Endothelial cell of umbilical vein (primary cell): ENCODE results near the gene RBM28. TPM values are rescaled to one million over a fixed set of nuclear protein-coding genes. Genes with fewer than 3 reads are reported as not detected.

ENCODE experiments used
- BruUV-seq: library from RNA; stranded (reverse); fragments of 400-500 nt; replicated peaks from 2 replicates; lab custom pipeline; 2021; lab: Mats Ljungman, UMichigan
- CTCF ChIA-PET: fragments of 300-600, 350-600 bp; sonication (Branson Sonifier 250); formaldehyde crosslinking; loops from one replicate; lab custom pipeline; 2021; ENCODE audit warnings: antibody characterized with exemption, inconsistent platforms; lab: Charles Lee
- POLR2A ChIA-PET: fragments of 300-600, 350-600 bp; sonication (Branson Sonifier 250); formaldehyde crosslinking; loops from one replicate; lab custom pipeline; 2021; ENCODE audit warnings: antibody characterized with exemption, inconsistent platforms; lab: Charles Lee
- DNase-seq: peaks from one replicate; pipeline ENCODE4 v3.0.0-alpha.2; 2011; ENCODE audit warnings: low read depth, low spot score
- FAIRE-seq: peaks from 2 replicates; lab custom pipeline; 2011; peaks lifted over from hg19 to GRCh38; lab: Jason Lieb, UNC
- H2AFZ ChIP-seq: 2 replicates; pipeline ENCODE4 v1.6.0; 2012; ENCODE audit warnings: low read depth, low read length, control low read depth, inconsistent platforms
- H3K27ac ChIP-seq: 2 replicates; pipeline ENCODE4 v1.5.1; 2011; ENCODE audit warnings: low read depth, mild to moderate bottlenecking, control low read depth, low read length, moderate library complexity; ENCODE audit not compliant: insufficient read depth
- H3K27me3 ChIP-seq, 2 experiments: 2 replicates each; pipeline versions ENCODE4 v1.6.0 to v1.6.1; 2011; ENCODE audit warnings: low read length in 2 of 2, mixed read lengths in 1 of 2; ENCODE audit not compliant: control insufficient read depth in 2 of 2, insufficient read depth in 2 of 2
- H3K36me3 ChIP-seq, 2 experiments: 2 replicates in 1 of 2; 3 replicates in 1 of 2; pipeline ENCODE4 v1.5.1; 2011; ENCODE audit warnings: low read length in 2 of 2, mild to moderate bottlenecking in 1 of 2, moderate library complexity in 1 of 2; ENCODE audit not compliant: control insufficient read depth in 2 of 2, insufficient read depth in 2 of 2; ENCODE audit errors: extremely low read depth in 1 of 2
- H3K4me1 ChIP-seq: 3 replicates; pipeline ENCODE4 v1.5.1; 2011; ENCODE audit warnings: mild to moderate bottlenecking, low read length; ENCODE audit not compliant: control insufficient read depth, insufficient read depth; ENCODE audit errors: extremely low read depth
- H3K4me2 ChIP-seq: 2 replicates; pipeline ENCODE4 v1.6.1; 2011; ENCODE audit warnings: low read length, control low read depth, mixed read lengths; ENCODE audit not compliant: insufficient read depth
- H3K4me3 ChIP-seq, 3 experiments: fragments of 200-600 bp in 1 of 3; sonication (generic), shearing (Covaris generic) in 1 of 3; replicated peaks in 1 of 3; 2 replicates each; pipeline ENCODE4 v1.5.1; 2011 to 2016; ENCODE audit warnings: control low read depth in 3 of 3, low read length in 3 of 3, mild to moderate bottlenecking in 2 of 3, inconsistent platforms in 1 of 3, low read depth in 1 of 3, moderate library complexity in 1 of 3; ENCODE audit not compliant: insufficient read depth in 1 of 3
- H3K79me2 ChIP-seq: 2 replicates; pipeline ENCODE4 v1.6.0; 2012; ENCODE audit warnings: low read length, inconsistent platforms; ENCODE audit not compliant: control insufficient read depth, insufficient read depth
- H3K9ac ChIP-seq: replicated peaks from 2 replicates; pipeline ENCODE3; 2011; ENCODE audit warnings: low read length, control low read depth; ENCODE audit not compliant: insufficient read depth; ENCODE audit errors: extremely low read depth
- H3K9me1 ChIP-seq: replicated peaks from 3 replicates; pipeline ENCODE4 v1.6.0; 2011; ENCODE audit warnings: mild to moderate bottlenecking, low read length; ENCODE audit not compliant: control insufficient read depth, insufficient read depth; ENCODE audit errors: extremely low read depth
- H3K9me3 ChIP-seq: replicated peaks from 2 replicates; pipeline ENCODE4 v1.5.1; 2012; ENCODE audit warnings: low read length, inconsistent platforms; ENCODE audit not compliant: control insufficient read depth, insufficient read depth
- H4K20me1 ChIP-seq: replicated peaks from 2 replicates; pipeline ENCODE3; 2011; ENCODE audit warnings: mild to moderate bottlenecking, low read length; ENCODE audit not compliant: control insufficient read depth, insufficient read depth; ENCODE audit errors: extremely low read depth
- EZH2 ChIP-seq: IDR thresholded peaks from 2 replicates; pipeline ENCODE4 v1.6.1; 2012; ENCODE audit warnings: borderline replicate concordance, low read depth, mild to moderate bottlenecking, moderate library complexity, low read length, inconsistent platforms; ENCODE audit not compliant: severe bottlenecking
- FOS ChIP-seq: IDR thresholded peaks from 2 replicates; pipeline ENCODE4 v1.6.1; 2011; ENCODE audit warnings: mild to moderate bottlenecking, low read length, moderate library complexity, borderline replicate concordance; ENCODE audit not compliant: insufficient read depth
- GATA2 ChIP-seq: IDR thresholded peaks from 2 replicates; pipeline ENCODE4 v1.7.0; 2011; ENCODE audit warnings: low read depth, mild to moderate bottlenecking, moderate library complexity, mixed read lengths, low read length; ENCODE audit not compliant: insufficient read length, insufficient read depth
- JUN ChIP-seq: IDR thresholded peaks from 2 replicates; pipeline ENCODE4 v1.6.1; 2011; ENCODE audit warnings: borderline replicate concordance, low read depth; ENCODE audit not compliant: insufficient read length, insufficient read depth
- MYC ChIP-seq: IDR thresholded peaks from one replicate; pipeline ENCODE4 v1.6.1; 2011; ENCODE audit warnings: mild to moderate bottlenecking, low read depth, low read length
- POLR2A ChIP-seq: IDR thresholded peaks from 2 replicates; pipeline ENCODE4 v1.6.1; 2012; ENCODE audit warnings: low read depth, mild to moderate bottlenecking, control low read depth, low read length
- POLR2AphosphoS5 ChIP-seq: IDR thresholded peaks from 2 replicates; pipeline ENCODE4 v1.6.1; 2012; ENCODE audit warnings: low read depth, mild to moderate bottlenecking, control low read depth, low read length, moderate library complexity; ENCODE audit not compliant: insufficient read depth
- dilution Hi-C: fragments of 300-500 bp; cut with MboI; formaldehyde crosslinking; loops from one replicate; pipeline ENCODE4 v1.15.0; 2019; ENCODE audit warnings: low sequenced_read_pairs; ENCODE audit not compliant: extremely low pct_ligation_motif_present
- intact Hi-C: fragments of 100-400 bp; cut with micrococcal nuclease; formaldehyde crosslinking; loops from one replicate; pipeline ENCODE4 v1.10.0; 2022
- polyA plus RNA-seq, 4 experiments: library from polyadenylated mRNA; depleted of rRNA in 3 of 4; stranded (reverse) in 3 of 4; unstranded in 1 of 4; fragments of >200 nt; gene quantifications; 2 replicates each; pipeline versions ENCODE4 v1.2.1 to v1.2.3, GENCODE V29; 2011 to 2012; ENCODE audit warnings: missing spikeins in 1 of 4
- total RNA-seq: library from RNA; stranded (reverse); gene quantifications from 2 replicates; pipeline ENCODE4 v1.2.3, GENCODE V29; 2021
- TF ChIP-seq, protein P1 (sequence below): IDR thresholded peaks from 2 replicates; pipeline ENCODE4 v1.6.1; 2011; ENCODE audit not compliant: insufficient read depth, insufficient read length
- TF ChIP-seq, protein P2 (sequence below), 2 donors: IDR thresholded peaks; 1 replicate in 1 of 2; 2 replicates in 1 of 2; pipeline ENCODE4 v1.5.1; 2011; ENCODE audit warnings: low read length in 2 of 2, mild to moderate bottlenecking in 2 of 2, moderate library complexity in 2 of 2, control low read depth in 1 of 2, inconsistent platforms in 1 of 2, low read depth in 1 of 2; ENCODE audit not compliant: insufficient read depth in 1 of 2; ENCODE audit errors: extremely low read depth in 1 of 2

The RBM28 gene
- total and polyA plus RNA-seq, 2 donors (not counting 3 experiments of a cell fraction or from before 2014, with no cell fraction given) = 11.6 to 58.7 TPM

DNA sequence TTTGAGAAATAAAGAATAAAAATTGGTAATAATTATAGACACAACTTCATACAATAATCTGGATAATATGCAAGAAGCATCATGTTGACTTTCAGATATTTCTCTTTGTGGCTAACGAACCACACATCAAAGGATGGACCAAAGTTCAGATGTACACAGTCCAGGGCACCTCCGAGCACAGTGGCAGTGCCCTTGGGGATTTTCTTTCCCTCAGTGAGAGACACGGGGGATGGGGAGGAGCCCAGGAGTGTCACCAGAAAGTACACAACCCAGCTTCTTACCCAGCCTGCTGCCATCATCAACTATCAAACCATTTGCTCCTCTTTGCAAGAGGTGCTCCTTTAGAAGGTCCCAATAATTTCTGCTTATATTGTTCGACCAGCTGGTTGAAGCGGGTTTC lies 33.2 kb downstream of the RBM28 start:
- FAIRE-seq = no peak
- BruUV-seq = TSS peak; percentile 42

More for the DNA sequence above, 33.2 kb downstream of the RBM28 start:
- no peak for DNase-seq
- no peak overlapping the region for H3K9ac ChIP-seq
- H3K36me3 ChIP-seq = peaks cover 31 to 35% of the 10 kb centered on the region in 2 experiments
- dilution Hi-C loops (no loop called here), intact Hi-C loops (no loop called here)
- H3K27ac ChIP-seq = no peak overlapping the region
- no peak for TF ChIP-seq FOS
- TF ChIP-seq EZH2 = no peak
- no peak for TF ChIP-seq POLR2AphosphoS5
- TF ChIP-seq MYC = no peak
- no peak for TF ChIP-seq POLR2A
- TF ChIP-seq, protein P1, sequence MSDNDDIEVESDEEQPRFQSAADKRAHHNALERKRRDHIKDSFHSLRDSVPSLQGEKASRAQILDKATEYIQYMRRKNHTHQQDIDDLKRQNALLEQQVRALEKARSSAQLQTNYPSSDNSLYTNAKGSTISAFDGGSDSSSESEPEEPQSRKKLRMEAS = no peak
- TF ChIP-seq, protein P2, sequence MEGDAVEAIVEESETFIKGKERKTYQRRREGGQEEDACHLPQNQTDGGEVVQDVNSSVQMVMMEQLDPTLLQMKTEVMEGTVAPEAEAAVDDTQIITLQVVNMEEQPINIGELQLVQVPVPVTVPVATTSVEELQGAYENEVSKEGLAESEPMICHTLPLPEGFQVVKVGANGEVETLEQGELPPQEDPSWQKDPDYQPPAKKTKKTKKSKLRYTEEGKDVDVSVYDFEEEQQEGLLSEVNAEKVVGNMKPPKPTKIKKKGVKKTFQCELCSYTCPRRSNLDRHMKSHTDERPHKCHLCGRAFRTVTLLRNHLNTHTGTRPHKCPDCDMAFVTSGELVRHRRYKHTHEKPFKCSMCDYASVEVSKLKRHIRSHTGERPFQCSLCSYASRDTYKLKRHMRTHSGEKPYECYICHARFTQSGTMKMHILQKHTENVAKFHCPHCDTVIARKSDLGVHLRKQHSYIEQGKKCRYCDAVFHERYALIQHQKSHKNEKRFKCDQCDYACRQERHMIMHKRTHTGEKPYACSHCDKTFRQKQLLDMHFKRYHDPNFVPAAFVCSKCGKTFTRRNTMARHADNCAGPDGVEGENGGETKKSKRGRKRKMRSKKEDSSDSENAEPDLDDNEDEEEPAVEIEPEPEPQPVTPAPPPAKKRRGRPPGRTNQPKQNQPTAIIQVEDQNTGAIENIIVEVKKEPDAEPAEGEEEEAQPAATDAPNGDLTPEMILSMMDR (IDR thresholded peaks at IDR 0.05; ENCODE audit: extremely low read depth in 1 of 2, insufficient read depth in 1 of 2, low read depth in 1 of 2, low read length in 2 of 2) = no peak
- TF ChIP-seq JUN = no peak
- TF ChIP-seq GATA2 = no peak
- H4K20me1 ChIP-seq = no peaks in the 10 kb centered on the region
- no peaks in the 10 kb centered on the region for H3K9me3 ChIP-seq
- no peak overlapping the region for H3K4me3 ChIP-seq
- no peaks in the 10 kb centered on the region for H3K79me2 ChIP-seq
- no peak overlapping the region for H2AFZ ChIP-seq
- H3K9me1 ChIP-seq = no peaks in the 10 kb centered on the region
- no peaks in the 10 kb centered on the region for H3K4me1 ChIP-seq
- H3K27me3 ChIP-seq = no peaks in the 10 kb centered on the region
- CTCF ChIA-PET = interaction anchor here (1.6 kb wide), 1 partner anchor 8 kb away, joined by 4 read pairs; no protein-coding TSS in a partner anchor
- POLR2A ChIA-PET = no interaction called here
- no peak overlapping the region for H3K4me2 ChIP-seq
